GM12878 (cell line): ENCODE measurements around the gene ASZ1. TPM values are rescaled to one million over a fixed set of nuclear protein-coding genes. Genes with fewer than 3 reads are reported as not detected.

Source experiments
- CREB1 ChIP-seq: IDR thresholded peaks from 2 replicates; pipeline ENCODE4 v1.6.1; 2012; ENCODE audit warnings: low read depth, mild to moderate bottlenecking, inconsistent platforms
- EP300 ChIP-seq, 2 experiments: fragments of 150-350 bp in 1 of 2; IDR thresholded peaks; 2 replicates each; pipeline ENCODE4 v1.6.1; 2011 to 2012; ENCODE audit warnings: low read depth in 2 of 2, low read length in 2 of 2, borderline replicate concordance in 1 of 2, improper control_type of control experiment in 1 of 2, inconsistent platforms in 1 of 2; ENCODE audit not compliant: control insufficient read depth in 1 of 2
- ESRRA ChIP-seq: IDR thresholded peaks from 2 replicates; pipeline ENCODE4 v1.6.1; 2012; ENCODE audit warnings: mild to moderate bottlenecking, low read length, improper control_type of control experiment
- FOS ChIP-seq: IDR thresholded peaks from 3 replicates; pipeline ENCODE4 v1.6.1; 2011; ENCODE audit warnings: borderline replicate concordance; ENCODE audit not compliant: insufficient read length; ENCODE audit errors: extremely low read depth
- FOXK2 ChIP-seq: fragments of 450-650 bp; IDR thresholded peaks from 2 replicates; pipeline ENCODE4 v1.6.1; 2017; ENCODE audit warnings: mild to moderate bottlenecking, moderate library complexity
- KDM1A ChIP-seq: fragments of 200-600 bp; sonication (generic); IDR thresholded peaks from 2 replicates; pipeline ENCODE4 v1.6.1; 2016; ENCODE audit warnings: borderline replicate concordance
- MTA3 ChIP-seq: IDR thresholded peaks from 2 replicates; pipeline ENCODE4 v1.6.1; 2012; ENCODE audit warnings: low read length, inconsistent platforms, borderline replicate concordance
- MXI1 ChIP-seq: fragments of 150-350 bp; IDR thresholded peaks from 2 replicates; pipeline ENCODE4 v1.6.1; 2011; ENCODE audit warnings: low read depth, mild to moderate bottlenecking, inconsistent platforms, low read length, improper control_type of control experiment
- MYC ChIP-seq: IDR thresholded peaks from 2 replicates; pipeline ENCODE4 v1.6.1; 2011; ENCODE audit warnings: mild to moderate bottlenecking, low read length, moderate library complexity, inconsistent platforms; ENCODE audit not compliant: insufficient read depth, insufficient replicate concordance, insufficient read length, severe bottlenecking
- RUNX3 ChIP-seq: IDR thresholded peaks from 2 replicates; pipeline ENCODE4 v1.6.1; 2012; ENCODE audit warnings: low read length, inconsistent platforms
- SIN3A ChIP-seq: IDR thresholded peaks from 2 replicates; pipeline ENCODE4 v1.6.1; 2012; ENCODE audit warnings: low read depth, low read length, improper control_type of control experiment
- SPI1 ChIP-seq: IDR thresholded peaks from 2 replicates; pipeline ENCODE4 v1.6.1; 2011; ENCODE audit warnings: low read depth, mild to moderate bottlenecking, low read length, moderate library complexity, borderline replicate concordance; ENCODE audit not compliant: insufficient read depth
- SREBF2 ChIP-seq: IDR thresholded peaks from 2 replicates; pipeline ENCODE4 v1.6.1; 2012; ENCODE audit warnings: mild to moderate bottlenecking, low read length
- SRF ChIP-seq, 2 experiments: IDR thresholded peaks; 2 replicates each; pipeline ENCODE4 v1.6.1; 2011; ENCODE audit warnings: low read depth in 2 of 2, low read length in 2 of 2, mild to moderate bottlenecking in 1 of 2, moderate library complexity in 1 of 2
- TBL1XR1 ChIP-seq: IDR thresholded peaks from 2 replicates; pipeline ENCODE4 v1.6.1; 2012; ENCODE audit warnings: low read depth, low read length, improper control_type of control experiment
- ZNF24 ChIP-seq: fragments of 450-650 bp; IDR thresholded peaks from 2 replicates; pipeline ENCODE4 v1.6.1; 2017; ENCODE audit warnings: antibody characterized with exemption, mild to moderate bottlenecking
- polyA plus RNA-seq, 11 experiments: library from polyadenylated mRNA; depleted of rRNA in 4 of 11; unstranded in 6 of 11; stranded (reverse) in 5 of 11; fragments of >200 nt; fragmentation: Nextera tagmentation in 4 of 11; fragmentation: Illumina TruSeq in 1 of 11; extraction: Ambion mirVana in 4 of 11; extraction: Trizol in 1 of 11; gene quantifications; 1 replicate in 1 of 11; 2 replicates in 10 of 11; pipeline versions ENCODE4 v1.2.1 to v1.2.3, GENCODE V29; 2011 to 2016; ENCODE audit warnings: inconsistent platforms in 2 of 11, missing spikeins in 2 of 11, low read depth in 1 of 11
- total RNA-seq, 4 experiments: library from RNA; depleted of rRNA in 3 of 4; stranded (reverse); fragments of >200 nt in 3 of 4; fragmentation: Illumina TruSeq in 1 of 4; extraction: Trizol in 1 of 4; gene quantifications; 2 replicates each; pipeline versions ENCODE4 v1.2.1 to v1.2.3, GENCODE V29; 2013 to 2021
- TF ChIP-seq, protein P1 (sequence below), 3 experiments: IDR thresholded peaks in 2 of 3; conservative IDR thresholded peaks in 1 of 3; 2 replicates each; pipeline ENCODE4 v1.5.1; 2011; ENCODE audit warnings: low read depth in 3 of 3, low read length in 3 of 3, mild to moderate bottlenecking in 3 of 3, control low read depth in 2 of 3, moderate library complexity in 2 of 3, inconsistent platforms in 1 of 3, mixed read lengths in 1 of 3; ENCODE audit not compliant: control insufficient read depth in 2 of 3, insufficient read depth in 1 of 3; ENCODE audit errors: extremely low read depth in 1 of 3
- TF ChIP-seq, protein P2 (sequence below): fragments of 450-650 bp; formaldehyde crosslinking; IDR thresholded peaks from 2 replicates; pipeline ENCODE4 v1.5.0; 2022; ENCODE audit warnings: mild to moderate bottlenecking, missing genetic modification characterization
- TF ChIP-seq, protein P3 (sequence below): IDR thresholded peaks from 2 replicates; pipeline ENCODE4 v1.6.1; 2011; ENCODE audit warnings: low read depth, mild to moderate bottlenecking, low read length, moderate library complexity, borderline replicate concordance; ENCODE audit errors: extremely low read depth
- TF ChIP-seq, protein P4 (sequence below): fragments of 450-650 bp; IDR thresholded peaks from 2 replicates; pipeline ENCODE4 v1.6.1; 2017; ENCODE audit warnings: mild to moderate bottlenecking, moderate library complexity

ASZ1 gene
- total and polyA plus RNA-seq, 10 of the 15 experiments (the other 5 are each of a cell fraction or from before 2014, with no cell fraction given): 0.04 to 0.09 (median 0.06) TPM; not detected in 5

DNA sequence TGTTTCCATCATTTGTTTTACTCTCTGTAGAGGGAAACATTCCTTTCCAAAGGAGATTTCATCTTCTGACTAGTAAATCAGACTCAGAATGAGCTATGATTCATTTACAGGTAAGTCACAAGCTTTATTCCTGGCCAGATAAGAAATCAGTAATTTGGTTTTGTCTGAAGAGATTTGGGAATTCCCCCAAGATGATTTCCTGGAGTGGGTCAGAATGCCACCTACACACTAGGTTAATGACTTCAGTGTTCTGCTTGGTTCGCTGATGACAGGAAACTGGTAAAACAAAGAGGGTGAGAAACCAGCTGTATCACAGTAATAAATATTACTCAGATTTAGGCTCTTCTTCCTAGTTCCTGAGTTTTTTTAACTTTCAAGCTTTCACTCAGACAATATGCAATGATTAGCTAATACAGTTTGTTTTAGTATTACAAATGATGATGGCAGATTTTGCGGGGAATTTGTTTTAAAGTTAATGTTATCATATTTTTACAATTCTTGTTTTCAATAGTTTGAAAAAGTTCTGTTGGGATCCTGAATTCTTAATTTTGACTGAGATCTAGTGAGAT is 8.3 kb upstream of the ASZ1 start (continued):
- TF ChIP-seq, protein P1, sequence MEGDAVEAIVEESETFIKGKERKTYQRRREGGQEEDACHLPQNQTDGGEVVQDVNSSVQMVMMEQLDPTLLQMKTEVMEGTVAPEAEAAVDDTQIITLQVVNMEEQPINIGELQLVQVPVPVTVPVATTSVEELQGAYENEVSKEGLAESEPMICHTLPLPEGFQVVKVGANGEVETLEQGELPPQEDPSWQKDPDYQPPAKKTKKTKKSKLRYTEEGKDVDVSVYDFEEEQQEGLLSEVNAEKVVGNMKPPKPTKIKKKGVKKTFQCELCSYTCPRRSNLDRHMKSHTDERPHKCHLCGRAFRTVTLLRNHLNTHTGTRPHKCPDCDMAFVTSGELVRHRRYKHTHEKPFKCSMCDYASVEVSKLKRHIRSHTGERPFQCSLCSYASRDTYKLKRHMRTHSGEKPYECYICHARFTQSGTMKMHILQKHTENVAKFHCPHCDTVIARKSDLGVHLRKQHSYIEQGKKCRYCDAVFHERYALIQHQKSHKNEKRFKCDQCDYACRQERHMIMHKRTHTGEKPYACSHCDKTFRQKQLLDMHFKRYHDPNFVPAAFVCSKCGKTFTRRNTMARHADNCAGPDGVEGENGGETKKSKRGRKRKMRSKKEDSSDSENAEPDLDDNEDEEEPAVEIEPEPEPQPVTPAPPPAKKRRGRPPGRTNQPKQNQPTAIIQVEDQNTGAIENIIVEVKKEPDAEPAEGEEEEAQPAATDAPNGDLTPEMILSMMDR (IDR thresholded peaks at IDR 0.05 in 2 of 3, conservative IDR thresholded peaks at IDR 0.05 in 1 of 3; ENCODE audit: control insufficient read depth in 2 of 3, extremely low read depth in 1 of 3, insufficient read depth in 1 of 3, low read depth in 3 of 3, low read length in 3 of 3): no peak
- TF ChIP-seq SPI1: no peak
- TF ChIP-seq SIN3A: no peak
- TF ChIP-seq, protein P2, sequence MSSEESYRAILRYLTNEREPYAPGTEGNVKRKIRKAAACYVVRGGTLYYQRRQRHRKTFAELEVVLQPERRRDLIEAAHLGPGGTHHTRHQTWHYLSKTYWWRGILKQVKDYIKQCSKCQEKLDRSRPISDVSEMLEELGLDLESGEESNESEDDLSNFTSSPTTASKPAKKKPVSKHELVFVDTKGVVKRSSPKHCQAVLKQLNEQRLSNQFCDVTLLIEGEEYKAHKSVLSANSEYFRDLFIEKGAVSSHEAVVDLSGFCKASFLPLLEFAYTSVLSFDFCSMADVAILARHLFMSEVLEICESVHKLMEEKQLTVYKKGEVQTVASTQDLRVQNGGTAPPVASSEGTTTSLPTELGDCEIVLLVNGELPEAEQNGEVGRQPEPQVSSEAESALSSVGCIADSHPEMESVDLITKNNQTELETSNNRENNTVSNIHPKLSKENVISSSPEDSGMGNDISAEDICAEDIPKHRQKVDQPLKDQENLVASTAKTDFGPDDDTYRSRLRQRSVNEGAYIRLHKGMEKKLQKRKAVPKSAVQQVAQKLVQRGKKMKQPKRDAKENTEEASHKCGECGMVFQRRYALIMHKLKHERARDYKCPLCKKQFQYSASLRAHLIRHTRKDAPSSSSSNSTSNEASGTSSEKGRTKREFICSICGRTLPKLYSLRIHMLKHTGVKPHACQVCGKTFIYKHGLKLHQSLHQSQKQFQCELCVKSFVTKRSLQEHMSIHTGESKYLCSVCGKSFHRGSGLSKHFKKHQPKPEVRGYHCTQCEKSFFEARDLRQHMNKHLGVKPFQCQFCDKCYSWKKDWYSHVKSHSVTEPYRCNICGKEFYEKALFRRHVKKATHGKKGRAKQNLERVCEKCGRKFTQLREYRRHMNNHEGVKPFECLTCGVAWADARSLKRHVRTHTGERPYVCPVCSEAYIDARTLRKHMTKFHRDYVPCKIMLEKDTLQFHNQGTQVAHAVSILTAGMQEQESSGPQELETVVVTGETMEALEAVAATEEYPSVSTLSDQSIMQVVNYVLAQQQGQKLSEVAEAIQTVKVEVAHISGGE (CRISPR knock-in tag): no peak
- TF ChIP-seq, protein P3, sequence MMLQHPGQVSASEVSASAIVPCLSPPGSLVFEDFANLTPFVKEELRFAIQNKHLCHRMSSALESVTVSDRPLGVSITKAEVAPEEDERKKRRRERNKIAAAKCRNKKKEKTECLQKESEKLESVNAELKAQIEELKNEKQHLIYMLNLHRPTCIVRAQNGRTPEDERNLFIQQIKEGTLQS: no peak
- TF ChIP-seq FOXK2: no peak
- TF ChIP-seq ESRRA: no peak
- TF ChIP-seq MTA3: 0 out of 2 replicates have a peak, but pooled peaks have one; percentile 38
- no peak for TF ChIP-seq MXI1
- TF ChIP-seq, protein P4, sequence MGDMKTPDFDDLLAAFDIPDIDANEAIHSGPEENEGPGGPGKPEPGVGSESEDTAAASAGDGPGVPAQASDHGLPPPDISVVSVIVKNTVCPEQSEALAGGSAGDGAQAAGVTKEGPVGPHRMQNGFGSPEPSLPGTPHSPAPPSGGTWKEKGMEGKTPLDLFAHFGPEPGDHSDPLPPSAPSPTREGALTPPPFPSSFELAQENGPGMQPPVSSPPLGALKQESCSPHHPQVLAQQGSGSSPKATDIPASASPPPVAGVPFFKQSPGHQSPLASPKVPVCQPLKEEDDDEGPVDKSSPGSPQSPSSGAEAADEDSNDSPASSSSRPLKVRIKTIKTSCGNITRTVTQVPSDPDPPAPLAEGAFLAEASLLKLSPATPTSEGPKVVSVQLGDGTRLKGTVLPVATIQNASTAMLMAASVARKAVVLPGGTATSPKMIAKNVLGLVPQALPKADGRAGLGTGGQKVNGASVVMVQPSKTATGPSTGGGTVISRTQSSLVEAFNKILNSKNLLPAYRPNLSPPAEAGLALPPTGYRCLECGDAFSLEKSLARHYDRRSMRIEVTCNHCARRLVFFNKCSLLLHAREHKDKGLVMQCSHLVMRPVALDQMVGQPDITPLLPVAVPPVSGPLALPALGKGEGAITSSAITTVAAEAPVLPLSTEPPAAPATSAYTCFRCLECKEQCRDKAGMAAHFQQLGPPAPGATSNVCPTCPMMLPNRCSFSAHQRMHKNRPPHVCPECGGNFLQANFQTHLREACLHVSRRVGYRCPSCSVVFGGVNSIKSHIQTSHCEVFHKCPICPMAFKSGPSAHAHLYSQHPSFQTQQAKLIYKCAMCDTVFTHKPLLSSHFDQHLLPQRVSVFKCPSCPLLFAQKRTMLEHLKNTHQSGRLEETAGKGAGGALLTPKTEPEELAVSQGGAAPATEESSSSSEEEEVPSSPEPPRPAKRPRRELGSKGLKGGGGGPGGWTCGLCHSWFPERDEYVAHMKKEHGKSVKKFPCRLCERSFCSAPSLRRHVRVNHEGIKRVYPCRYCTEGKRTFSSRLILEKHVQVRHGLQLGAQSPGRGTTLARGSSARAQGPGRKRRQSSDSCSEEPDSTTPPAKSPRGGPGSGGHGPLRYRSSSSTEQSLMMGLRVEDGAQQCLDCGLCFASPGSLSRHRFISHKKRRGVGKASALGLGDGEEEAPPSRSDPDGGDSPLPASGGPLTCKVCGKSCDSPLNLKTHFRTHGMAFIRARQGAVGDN: no peak
- TF ChIP-seq SREBF2: no peak
- TF ChIP-seq RUNX3: peak; percentile 71
- TF ChIP-seq KDM1A: no peak
- TF ChIP-seq SRF (IDR thresholded peaks at IDR 0.05; ENCODE audit: low read depth in 2 of 2, low read length in 2 of 2): no peak
- TF ChIP-seq CREB1: peak; percentile 48; the same call in 1 of the 2 replicates
- TF ChIP-seq EP300 (IDR thresholded peaks at IDR 0.05; ENCODE audit: borderline replicate concordance in 1 of 2, control insufficient read depth in 1 of 2, low read depth in 2 of 2, low read length in 2 of 2): peak; percentile 73 to 81; a peak in 3 of 4 replicates
- TF ChIP-seq MYC: no peak
- no peak for TF ChIP-seq TBL1XR1
- no peak for TF ChIP-seq FOS
- TF ChIP-seq ZNF24: no peak
